Stimulated activated CD4-positive, alpha-beta T cell treated with anti-CD3 and anti-CD28 coated beads, TNF-alpha, amount 100 ng/mL, for 1 hour (primary cell): Measurements from ENCODE around the gene NEURL1B.
"Not testable (repeated sequence)": the region's sequence is repeated elsewhere in the genome, so short reads cannot be mapped to it uniquely, and the experiment has no call there.

ENCODE experiments used
- DNase-seq, 3 donors: peaks; one replicate each; pipeline ENCODE4 v3.0.0-alpha.2; 2020; ENCODE audit warnings: low read depth in 3 of 3, low spot score in 1 of 3

The NEURL1B gene

DNA sequence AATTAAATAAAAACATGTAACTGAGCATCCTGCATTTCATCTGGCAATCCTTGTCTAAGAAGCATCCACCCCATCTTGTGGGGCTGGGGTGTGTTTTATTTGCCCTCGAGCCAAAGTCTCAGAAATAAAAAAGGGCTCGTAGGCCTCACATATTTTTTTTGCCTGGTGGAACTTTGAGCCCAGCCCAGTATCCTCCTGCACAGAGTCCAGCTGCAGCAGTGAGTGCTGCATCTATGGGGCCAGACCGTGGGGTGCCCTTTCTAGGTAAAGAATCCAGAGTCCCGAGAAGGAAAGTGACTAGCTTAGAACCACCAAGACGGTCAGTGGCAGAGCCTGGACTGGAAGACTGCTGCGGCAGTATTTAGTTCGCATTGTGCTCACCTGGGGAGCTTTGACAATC, 33.1 kb downstream of the NEURL1B start:
- no peak for DNase-seq

DNA sequence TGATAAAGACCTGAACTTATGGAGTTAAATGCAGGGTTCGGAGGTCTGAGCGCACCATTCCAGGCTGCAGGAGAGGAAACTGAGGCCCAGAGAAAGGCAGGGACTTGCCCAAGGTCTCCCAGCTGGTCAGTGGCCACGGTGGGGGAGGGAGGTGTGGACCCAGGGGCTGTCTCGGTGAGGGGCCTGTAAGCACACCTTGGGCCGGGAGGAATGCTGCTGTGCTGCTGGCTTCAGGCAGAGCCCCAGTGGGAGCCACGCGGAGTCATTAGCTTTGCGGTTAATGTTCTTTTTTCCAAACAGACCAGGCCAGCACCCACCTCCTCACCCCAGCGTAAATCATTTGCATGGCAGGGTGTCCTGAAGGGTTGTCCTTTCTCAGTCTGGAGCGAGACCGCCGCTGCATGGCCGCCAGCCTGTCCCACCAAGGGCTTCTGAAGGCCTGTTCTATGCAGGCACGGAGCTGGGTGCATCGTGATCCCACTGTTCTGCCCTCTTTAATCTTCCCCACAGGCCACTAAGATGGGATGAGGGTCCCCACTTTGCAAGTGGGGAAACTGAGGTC, 35.9 kb downstream of the NEURL1B start:
- DNase-seq, result no peak

DNA sequence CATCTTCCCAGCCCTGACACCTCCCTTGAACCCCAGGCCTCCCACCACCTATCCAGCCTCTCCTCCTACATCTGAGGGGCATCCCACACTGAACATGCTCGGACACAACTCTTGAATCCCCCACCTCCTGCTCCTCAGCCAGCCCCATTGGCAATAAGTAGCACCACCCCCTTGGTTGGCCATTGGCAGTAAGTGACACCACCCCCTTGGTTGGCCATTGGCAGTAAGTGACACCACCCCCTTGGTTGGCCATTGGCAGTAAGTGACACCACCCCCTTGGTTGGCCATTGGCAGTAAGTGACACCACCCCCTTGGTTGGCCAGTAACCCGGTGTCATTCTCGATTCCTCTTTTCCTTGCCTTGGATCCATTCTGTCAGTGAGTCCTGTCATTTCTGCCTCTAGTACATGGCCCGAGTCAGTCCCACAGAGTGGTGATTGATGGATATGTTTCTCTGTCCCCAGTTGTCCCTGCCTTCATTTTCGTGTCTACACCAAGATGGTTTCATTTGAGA, 37.4 kb downstream of the NEURL1B start:
- not testable (repeated sequence) for DNase-seq

DNA sequence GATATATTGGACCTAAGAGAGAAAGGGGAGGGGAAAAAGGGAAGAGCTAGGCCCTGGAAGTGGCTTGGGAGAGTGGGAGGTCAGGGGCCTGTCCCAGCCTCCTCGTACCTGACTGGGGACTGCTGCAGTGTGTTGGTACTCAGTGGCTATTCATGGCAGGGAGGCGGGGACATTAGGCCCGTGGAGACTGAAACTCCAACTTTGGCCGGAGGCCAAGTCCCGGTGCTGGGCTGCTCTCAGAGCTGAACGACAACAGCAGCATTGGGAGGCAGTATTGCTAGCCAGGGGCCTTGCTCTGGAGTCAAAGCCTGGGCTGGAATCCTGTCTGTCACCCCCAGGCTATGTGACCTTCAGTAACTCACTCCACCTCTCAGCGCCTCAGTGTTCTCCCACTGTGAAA, 37.8 kb downstream of the NEURL1B start:
- no peak for DNase-seq

DNA sequence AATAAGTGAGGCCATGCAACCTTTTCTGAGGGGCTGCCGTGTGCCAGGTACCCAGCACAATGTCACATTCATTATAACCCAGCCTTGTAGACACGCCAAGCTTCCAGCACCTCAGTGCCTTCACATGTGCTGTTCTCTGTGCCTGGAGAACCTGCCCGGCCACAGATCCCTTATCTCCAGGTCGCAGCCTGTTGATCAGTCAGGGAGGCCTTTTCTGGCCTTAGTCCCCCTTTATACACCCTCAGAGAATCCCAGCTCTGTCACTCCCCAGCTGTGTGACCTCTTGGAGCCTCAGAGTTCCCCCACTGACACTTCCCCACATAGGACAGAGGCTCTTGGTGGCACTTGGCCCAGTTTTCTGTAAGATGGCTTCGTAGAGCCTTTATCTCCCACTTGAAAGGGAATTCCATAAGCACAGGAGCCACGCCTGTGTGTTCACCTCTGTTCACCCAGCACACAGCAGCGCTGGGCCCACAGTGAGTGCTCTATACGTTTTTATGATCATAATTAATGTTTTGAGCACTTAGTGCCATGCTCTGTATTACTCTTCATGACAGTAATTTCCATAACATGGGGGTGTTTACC, 38.7 kb downstream of the NEURL1B start:
- DNase-seq, result no peak

DNA sequence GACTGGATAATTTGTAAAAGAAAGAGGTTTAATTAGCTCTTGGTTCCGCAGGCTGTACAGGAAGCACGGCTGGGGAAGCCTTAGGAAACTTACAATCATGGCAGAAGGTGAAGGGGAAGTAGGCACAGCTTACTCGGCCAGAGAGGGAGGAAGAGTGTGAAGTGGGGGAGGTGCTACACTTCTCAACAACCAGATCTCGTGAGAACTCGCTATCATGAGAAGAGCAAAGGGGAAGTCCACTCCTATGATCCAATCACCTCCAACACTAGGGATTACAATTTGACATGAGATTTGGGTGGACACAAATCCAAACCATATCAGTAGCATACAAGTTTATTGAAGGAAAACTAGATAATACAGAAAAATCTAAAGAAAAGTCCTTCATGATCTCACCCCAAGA, 39.9 kb downstream of the NEURL1B start:
- DNase-seq, result no peak

DNA sequence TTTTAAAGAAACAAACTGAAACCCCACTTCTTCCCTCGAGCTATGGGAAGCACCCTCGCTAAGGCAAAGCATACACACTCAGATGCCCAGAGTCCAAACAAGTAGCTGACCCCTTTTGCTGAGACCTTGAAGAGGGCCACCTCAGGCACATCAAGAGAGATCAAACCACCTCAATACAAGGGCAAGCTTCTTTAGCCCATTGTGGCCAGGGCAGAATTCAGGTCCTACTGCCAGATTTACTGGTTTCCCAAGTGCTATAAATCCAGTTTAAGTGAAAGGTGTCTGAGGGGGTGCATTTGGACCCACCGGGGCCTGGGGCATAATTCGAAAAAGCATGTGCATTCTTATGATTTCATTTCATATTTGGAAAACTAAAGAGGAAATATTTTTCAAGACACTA, 40.4 kb downstream of the NEURL1B start:
- DNase-seq, result no peak

DNA sequence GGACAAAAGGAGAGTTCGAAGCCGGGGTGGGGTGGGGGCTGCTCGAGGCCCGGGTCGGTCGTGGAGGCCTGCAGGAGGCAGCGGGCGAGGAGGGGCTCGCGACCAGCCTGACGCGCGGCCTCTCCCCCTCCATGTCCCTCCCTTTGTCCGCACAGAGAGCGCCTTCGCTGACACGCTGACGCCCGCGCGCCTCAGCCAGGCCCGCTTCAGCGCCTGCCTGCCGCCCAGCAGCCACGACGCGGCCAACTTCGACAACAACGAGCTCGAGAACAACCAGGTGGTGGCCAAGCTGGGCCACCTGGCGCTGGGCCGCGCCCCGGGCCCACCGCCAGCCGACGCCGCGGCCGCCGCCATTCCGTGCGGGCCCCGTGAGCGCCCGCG, 42.2 kb downstream of the NEURL1B start:
- DNase-seq, result no peak

DNA sequence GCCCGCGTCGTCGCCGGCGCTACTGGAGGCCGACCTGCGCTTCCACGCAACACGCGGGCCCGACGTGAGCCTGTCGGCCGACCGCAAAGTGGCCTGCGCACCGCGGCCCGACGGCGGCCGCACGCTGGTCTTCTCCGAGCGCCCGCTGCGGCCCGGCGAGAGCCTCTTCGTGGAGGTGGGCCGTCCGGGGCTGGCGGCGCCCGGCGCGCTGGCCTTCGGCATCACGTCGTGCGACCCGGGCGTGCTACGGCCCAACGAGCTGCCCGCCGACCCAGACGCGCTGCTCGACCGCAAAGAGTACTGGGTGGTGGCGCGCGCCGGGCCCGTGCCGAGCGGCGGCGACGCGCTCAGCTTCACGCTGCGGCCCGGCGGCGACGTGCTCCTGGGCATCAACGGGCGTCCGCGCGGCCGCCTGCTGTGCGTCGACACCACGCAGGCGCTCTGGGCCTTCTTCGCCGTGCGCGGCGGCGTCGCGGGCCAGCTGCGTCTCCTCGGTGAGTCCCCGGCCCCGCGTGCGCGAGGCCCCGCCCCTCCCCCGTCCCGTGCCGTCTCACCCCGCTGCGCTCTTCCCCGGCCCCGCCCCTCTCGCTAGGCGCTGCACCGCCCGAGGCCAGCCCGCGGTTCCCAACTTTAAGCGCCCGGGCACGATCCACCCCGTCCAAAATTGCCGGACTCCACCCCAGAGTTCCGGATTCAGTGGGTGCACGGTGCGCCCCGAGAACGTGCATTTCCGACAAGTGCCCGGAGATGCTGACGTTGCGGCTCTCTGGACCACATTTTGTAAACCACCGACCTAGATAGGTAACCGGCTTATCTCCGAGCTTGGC, 42.8 kb downstream of the NEURL1B start:
- peak; percentile 14 to 54 (median 26) for DNase-seq

DNA sequence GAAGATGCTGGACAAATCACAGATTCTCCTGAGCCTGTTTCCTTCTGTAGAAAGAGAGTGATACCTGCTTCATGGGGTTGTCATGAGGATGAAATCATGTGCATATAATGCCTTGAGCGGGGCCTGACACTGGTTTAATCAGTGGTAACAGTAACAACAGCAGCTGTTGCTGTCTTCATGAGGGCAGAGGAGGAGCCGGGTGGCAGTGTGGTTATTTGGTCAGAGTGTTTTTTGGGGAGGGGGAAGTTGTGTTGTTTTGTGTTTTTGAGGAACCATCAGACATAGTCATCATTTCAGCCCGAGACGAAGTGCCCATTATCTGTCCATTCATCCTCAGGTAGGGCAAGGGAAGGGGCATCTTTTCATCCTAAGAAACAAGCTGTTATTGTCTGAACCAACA, 44.0 kb downstream of the NEURL1B start:
- DNase-seq, result no peak

DNA sequence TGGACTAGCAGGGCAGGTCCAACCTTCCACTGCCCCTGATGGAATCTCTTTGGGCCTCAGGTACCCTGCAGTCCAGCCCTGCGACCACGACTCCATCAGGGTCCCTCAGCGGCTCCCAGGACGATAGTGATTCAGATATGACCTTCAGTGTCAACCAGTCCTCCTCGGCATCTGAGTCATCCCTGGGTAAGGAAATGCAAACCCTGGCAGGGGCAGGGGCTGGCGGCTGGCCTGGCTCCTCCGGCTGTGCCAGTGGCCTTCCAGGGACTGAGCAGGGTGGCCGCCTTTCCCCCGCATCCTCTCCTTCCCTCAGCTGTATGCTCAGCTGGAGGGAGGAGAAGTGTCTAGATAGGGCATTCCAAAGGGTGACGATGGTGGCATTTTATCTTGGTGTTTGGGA, 45.0 kb downstream of the NEURL1B start:
- no peak for DNase-seq

DNA sequence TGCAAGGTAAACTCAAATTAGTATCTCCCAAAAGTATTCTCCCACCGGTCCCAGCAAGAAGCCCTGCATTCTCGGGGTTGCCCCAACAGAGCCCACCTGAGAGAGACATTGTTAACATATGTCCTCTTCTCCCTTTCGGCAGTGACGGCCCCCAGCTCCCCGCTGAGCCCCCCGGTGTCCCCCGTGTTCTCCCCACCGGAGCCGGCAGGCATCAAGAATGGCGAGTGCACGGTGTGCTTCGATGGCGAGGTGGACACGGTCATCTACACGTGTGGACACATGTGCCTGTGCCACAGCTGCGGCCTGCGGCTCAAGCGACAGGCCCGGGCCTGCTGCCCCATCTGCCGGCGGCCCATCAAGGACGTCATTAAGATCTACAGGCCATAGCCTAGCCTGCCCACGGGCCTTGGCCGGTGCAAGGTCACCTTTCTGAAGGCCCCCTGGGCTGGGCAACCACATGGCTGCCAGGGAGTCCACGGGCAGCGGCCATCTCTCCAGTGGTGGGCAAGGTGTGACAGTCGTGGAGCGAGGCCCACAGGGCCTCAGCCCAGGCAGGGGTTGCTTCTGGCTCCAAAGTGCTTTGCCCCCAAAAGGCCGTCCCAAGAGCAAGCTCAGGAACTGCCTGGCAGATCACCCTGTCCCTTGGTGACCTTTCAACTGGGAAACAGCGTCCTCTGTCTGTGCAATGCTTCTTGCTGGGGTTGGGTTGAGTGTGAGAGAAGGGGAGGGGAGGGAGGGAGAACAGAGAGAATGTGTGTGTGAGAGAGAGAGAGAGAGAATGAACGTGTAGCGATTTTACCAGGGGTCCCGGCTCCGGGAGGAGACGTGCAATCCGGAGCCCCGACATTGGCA, 45.7 kb downstream of the NEURL1B start:
- no peak for DNase-seq

DNA sequence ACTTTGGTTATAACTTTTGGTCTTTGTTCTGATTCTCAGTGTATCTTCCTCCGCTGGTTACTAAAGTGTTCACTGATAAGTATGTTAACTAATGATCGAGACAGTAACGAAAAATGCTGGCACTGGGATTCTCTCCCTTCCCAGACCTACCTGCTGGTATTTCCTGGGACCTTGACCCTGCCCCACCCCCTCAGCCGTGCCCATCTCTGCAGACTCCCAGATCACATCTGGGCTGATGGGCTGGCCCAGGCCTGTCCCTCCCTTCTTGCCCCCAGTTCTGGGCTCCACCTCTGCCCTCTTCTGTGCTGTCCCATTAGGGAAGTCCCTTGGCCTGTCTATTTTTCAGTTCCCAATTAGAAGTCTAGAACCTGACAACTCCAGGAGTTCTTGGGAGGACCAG, 46.9 kb downstream of the NEURL1B start:
- no peak for DNase-seq

DNA sequence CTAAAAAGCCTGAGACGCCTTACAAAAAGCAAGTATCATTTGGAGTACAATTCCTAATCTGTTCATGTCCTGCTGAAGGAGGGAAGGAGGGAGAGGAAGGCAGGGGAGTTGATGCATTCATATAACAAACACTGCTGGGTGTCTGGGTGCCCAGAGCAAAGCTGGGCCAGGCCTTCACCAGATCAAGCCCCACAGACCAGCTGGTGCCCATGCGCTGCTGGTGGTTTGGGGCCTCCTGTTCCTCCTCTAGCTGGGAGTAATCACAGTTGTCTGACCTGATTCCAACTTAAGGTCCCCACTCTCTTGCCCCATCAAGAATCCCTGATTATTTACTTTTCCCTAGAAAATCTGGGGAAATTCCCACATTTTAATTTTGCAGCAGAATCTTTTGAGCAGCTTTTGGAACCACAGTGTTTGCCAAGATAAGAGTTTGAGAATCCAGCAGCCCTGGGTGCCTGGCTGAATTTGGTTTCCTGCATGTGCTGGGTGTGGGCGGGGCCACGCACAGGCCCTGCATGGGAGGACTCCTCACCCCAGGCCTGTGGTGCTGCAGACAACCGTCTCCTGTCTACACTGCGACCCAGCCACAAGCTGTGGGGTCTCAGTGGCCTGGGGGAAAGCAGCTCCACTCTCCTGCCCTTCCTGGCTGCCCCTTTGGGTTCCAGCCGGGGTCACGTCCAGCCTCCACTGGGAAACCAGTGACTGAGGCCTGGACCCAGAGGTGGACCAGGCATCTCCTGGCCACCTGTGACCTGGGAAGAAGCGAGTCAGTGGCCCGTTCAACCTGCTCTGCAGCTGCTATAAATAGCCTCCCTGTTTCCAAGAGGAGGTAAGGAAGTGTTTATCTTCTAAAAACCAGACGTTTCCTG, 47.5 kb downstream of the NEURL1B start:
- DNase-seq, result peak in 1 of 3 donors; percentile 20

DNA sequence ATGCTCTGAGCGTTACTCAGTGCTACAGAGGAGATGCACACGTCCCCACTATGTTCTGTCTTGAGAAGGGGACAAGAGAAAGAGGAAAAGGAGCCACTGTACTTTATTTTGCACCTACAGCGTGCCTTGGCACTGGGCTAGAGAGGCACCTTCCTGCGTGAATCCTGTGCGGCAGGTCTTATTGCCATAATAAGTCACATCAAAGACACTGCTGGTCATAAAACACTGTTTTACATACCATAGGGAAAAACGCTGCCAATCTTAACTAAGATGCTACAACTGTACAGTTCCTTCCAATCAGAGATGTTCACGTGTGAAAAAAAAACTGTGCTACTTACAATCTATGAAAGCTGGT, 48.1 kb downstream of the NEURL1B start:
- DNase-seq, result no peak

DNA sequence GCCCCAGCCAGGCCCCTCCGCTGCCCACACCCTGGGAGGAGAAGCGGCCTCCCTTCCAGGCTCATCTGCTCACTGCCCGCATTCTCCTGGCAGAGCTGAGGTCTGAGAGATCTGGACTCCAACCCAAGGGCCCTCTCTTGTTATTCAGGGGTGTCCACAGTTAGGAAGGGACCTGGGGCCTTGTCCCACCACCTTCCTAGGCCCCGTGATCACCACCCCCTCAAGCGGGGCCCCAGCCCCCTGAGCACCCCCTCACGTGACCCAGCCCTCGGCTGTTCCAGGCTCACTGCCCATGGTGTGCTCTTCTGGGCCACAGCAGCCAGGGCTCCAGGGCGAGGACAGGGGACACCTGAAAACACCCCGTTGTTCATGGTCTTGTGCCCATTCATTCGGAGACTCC, 48.7 kb downstream of the NEURL1B start:
- DNase-seq, result no peak

DNA sequence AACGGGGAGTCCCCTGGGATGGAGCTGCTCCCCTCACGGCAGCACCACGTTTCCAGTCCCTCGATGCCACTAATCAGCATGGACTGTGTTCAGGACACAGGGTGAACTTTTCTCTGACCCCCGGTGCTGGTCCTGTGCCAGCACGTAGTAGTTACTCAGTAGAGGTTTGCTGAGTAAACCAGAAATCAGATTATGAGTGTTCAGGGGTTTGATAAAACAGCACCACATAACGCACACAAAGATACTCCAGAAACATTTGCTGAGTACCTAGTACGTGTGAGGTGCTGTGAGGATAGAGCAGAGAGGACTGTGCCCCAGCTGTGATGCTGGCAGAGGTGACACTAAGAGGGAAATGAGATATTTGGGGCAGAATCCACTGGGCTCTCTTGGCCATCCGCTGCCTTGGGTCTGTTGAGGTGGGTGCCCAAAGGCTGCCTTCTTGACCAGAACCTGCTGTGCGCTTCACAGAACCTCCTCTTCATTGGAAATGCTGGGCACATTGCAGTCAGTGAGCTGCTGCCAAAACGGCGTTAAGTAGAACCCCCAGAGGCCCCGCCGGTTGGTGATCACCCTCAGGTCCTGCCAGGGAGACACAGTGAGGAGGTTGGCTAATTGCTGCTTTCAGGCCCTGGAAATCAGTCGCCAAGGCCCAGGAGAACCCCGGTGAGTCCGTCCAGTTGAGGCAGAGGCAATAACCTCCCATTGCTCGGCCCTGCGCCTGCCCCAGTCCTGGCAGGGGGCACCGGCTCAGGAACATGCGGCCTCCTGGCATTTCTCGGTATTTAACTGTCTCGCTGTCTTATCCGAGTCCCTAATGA, 49.4 kb downstream of the NEURL1B start:
- DNase-seq, result no peak

DNA sequence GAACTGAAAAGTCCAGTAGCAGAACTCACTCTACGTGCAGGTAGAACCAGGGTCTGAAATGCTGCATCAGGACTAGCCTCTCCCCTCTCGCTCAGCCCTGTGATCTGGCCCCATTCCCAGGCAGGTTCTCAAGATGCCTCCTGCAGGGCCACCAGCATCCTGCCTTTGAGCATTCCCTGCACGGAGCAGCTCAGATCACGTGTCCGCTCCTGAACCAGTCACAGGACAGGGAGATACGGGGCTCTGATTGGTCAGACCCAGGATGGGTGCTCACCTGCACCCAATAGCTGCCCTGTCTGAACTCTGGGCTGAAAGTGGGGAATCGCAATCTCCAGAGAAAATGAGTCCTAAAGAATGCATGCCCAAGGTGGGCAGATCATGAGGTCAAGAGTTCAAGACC, 50.8 kb downstream of the NEURL1B start:
- DNase-seq, result no peak

DNA sequence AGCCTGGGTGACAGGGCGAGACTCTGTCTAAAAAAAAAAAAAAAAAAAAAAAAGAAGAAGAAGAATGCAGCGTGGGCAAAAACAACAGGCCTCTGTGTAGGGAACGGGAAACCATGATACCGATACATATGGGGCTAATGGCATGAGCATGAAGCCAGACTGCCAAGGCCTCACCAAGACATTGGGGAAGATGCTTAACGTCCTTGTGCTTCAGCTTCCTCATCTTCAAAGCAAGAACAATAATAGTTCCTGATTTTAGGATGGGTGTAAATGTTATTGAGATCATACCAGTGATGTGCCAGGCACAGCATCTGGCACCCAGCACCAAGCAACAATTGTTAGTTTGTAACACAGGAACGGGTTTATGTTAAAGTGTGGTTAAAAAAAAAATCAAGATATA, 51.4 kb downstream of the NEURL1B start:
- DNase-seq, result no peak

DNA sequence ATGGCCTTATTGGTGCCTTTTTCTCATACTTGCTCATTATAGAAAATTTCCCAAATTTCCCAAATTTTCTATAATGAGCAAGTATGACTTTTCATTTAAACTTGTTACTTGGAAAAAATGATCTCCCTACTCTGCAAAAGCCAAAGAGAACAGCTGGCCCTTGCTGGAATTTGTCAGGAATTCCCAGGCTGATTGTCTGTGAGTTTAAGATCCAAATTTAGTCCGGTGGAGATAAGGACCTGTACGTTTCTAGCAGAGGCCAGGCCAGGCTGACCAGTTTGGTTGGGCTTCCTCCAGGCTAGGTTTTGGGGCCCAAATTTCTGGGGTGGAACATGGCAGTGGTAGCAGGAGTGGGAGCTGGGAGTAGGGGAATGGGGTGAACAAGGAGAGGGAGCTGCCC, 51.9 kb downstream of the NEURL1B start:
- DNase-seq, result no peak
